HCT116 (cell line): Measurements from ENCODE around the gene CCNE1.

Source experiments
- CEBPB ChIP-seq: IDR thresholded peaks from 2 replicates; pipeline ENCODE4 v1.6.1; 2012; ENCODE audit warnings: low read depth
- CTCF ChIP-seq, 3 experiments: fragments of 200-600 bp in 1 of 3; sonication (generic) in 1 of 3; IDR thresholded peaks in 2 of 3; conservative IDR thresholded peaks in 1 of 3; 2 replicates each; pipeline ENCODE4 v1.5.1; 2012 to 2017; ENCODE audit warnings: low read depth in 2 of 3, low read length in 2 of 3, antibody characterized with exemption in 1 of 3, borderline replicate concordance in 1 of 3, control low read depth in 1 of 3, mild to moderate bottlenecking in 1 of 3, mixed read lengths in 1 of 3, mixed run types in 1 of 3, moderate library complexity in 1 of 3; ENCODE audit not compliant: insufficient read depth in 1 of 3
- EGR1 ChIP-seq: IDR thresholded peaks from 2 replicates; pipeline ENCODE4 v1.6.1; 2012; ENCODE audit warnings: low read depth
- ELF1 ChIP-seq: IDR thresholded peaks from 2 replicates; pipeline ENCODE4 v1.6.1; 2012; ENCODE audit warnings: low read depth, borderline replicate concordance
- EZH2phosphoT487 ChIP-seq: fragments of 200-600 bp; IDR thresholded peaks from 2 replicates; pipeline ENCODE4 v1.6.1; 2018; ENCODE audit warnings: antibody characterized with exemption, borderline replicate concordance
- JUND ChIP-seq: IDR thresholded peaks from 2 replicates; pipeline ENCODE4 v1.6.1; 2012
- MAX ChIP-seq: IDR thresholded peaks from 2 replicates; pipeline ENCODE4 v1.6.1; 2012
- POLR2AphosphoS5 ChIP-seq: IDR thresholded peaks from 2 replicates; pipeline ENCODE4 v1.6.1; 2011; ENCODE audit warnings: mild to moderate bottlenecking, low read depth, low read length, moderate library complexity
- SIN3A ChIP-seq: IDR thresholded peaks from 2 replicates; pipeline ENCODE4 v1.6.1; 2012; ENCODE audit warnings: low read depth
- SP1 ChIP-seq: IDR thresholded peaks from 2 replicates; pipeline ENCODE4 v1.6.1; 2012; ENCODE audit warnings: low read depth
- YY1 ChIP-seq: IDR thresholded peaks from 2 replicates; pipeline ENCODE4 v1.6.1; 2011; ENCODE audit warnings: low read length, low read depth, moderate library complexity, mild to moderate bottlenecking; ENCODE audit not compliant: insufficient replicate concordance; ENCODE audit errors: extremely low read depth
- ZBTB33 ChIP-seq: IDR thresholded peaks from 2 replicates; pipeline ENCODE4 v1.6.1; 2011; ENCODE audit warnings: mild to moderate bottlenecking, low read length, moderate library complexity; ENCODE audit not compliant: insufficient replicate concordance; ENCODE audit errors: extremely low read depth

GRCh38 chr19:29834991-29835846 is 23.4 kb downstream of the CCNE1 start:
- no peak for TF ChIP-seq CTCF (IDR thresholded peaks at IDR 0.05 in 2 of 3, conservative IDR thresholded peaks at IDR 0.05 in 1 of 3; ENCODE audit: borderline replicate concordance in 1 of 3, insufficient read depth in 1 of 3, low read depth in 2 of 3, low read length in 2 of 3)
- no peak for TF ChIP-seq EGR1
- TF ChIP-seq ELF1: no peak
- no peak for TF ChIP-seq CEBPB
- no peak for TF ChIP-seq EZH2phosphoT487
- no peak for TF ChIP-seq POLR2AphosphoS5
- no peak for TF ChIP-seq SIN3A
- TF ChIP-seq JUND: no peak
- no peak for TF ChIP-seq SP1
- TF ChIP-seq MAX: no peak
- TF ChIP-seq YY1: no peak
- no peak for TF ChIP-seq ZBTB33
